Measurements from ENCODE around the gene CDH13.

Gene CDH13

GRCh38 chr16:83273504-83274173 lies 646.9 kb downstream of the CDH13 start:
- in situ Hi-C loops (cut with HindIII; ENCODE audit: low sequenced_read_pairs): no loop called here
- DNase-seq (ENCODE audit: low read depth): no peak
- TF ChIP-seq, protein P1, sequence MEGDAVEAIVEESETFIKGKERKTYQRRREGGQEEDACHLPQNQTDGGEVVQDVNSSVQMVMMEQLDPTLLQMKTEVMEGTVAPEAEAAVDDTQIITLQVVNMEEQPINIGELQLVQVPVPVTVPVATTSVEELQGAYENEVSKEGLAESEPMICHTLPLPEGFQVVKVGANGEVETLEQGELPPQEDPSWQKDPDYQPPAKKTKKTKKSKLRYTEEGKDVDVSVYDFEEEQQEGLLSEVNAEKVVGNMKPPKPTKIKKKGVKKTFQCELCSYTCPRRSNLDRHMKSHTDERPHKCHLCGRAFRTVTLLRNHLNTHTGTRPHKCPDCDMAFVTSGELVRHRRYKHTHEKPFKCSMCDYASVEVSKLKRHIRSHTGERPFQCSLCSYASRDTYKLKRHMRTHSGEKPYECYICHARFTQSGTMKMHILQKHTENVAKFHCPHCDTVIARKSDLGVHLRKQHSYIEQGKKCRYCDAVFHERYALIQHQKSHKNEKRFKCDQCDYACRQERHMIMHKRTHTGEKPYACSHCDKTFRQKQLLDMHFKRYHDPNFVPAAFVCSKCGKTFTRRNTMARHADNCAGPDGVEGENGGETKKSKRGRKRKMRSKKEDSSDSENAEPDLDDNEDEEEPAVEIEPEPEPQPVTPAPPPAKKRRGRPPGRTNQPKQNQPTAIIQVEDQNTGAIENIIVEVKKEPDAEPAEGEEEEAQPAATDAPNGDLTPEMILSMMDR (IDR thresholded peaks at IDR 0.05; ENCODE audit: low read depth, low read length, missing control alignments): no peak
- no peak overlapping the region for H3K4me3 ChIP-seq (ENCODE audit: low read depth, low read length)

DNA sequence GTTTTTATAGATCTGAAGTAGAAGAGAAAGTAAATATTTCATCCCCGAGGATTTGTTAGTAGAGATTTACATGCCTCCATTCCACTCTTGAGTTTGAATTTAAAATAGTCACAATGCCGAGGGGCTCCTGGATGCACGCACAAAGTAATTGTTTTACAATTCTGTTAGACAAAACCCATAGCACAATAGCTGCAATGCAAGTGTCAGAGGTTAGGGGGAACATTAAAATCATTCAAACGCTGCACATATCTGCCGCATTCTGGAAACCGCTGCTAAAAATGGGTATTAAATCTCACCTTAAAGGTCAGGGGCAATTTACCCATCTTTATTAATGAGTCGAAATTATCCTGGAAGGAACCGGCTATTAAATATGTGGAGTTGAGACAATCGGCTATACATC lies 652.5 kb downstream of the CDH13 start:
- no peak overlapping the region for H3K4me3 ChIP-seq (ENCODE audit: low read depth, low read length)
- DNase-seq (ENCODE audit: low read depth): no peak
- TF ChIP-seq, protein P1 (IDR thresholded peaks at IDR 0.05; ENCODE audit: low read depth, low read length, missing control alignments): no peak
- in situ Hi-C loops (cut with HindIII; ENCODE audit: low sequenced_read_pairs): no loop called here

- no peak overlapping the region for H3K4me3 ChIP-seq (ENCODE audit: low read depth, low read length)
- in situ Hi-C loops (cut with HindIII; ENCODE audit: low sequenced_read_pairs): no loop called here
- TF ChIP-seq, protein P1 (IDR thresholded peaks at IDR 0.05; ENCODE audit: low read depth, low read length, missing control alignments): no peak
- DNase-seq (ENCODE audit: low read depth): no peak
Measured at GRCh38 chr16:83285921-83286320, 659.2 kb downstream of the CDH13 start.

- in situ Hi-C loops (cut with HindIII; ENCODE audit: low sequenced_read_pairs): no loop called here
- TF ChIP-seq, protein P1 (IDR thresholded peaks at IDR 0.05; ENCODE audit: low read depth, low read length, missing control alignments): no peak
- no peak overlapping the region for H3K4me3 ChIP-seq (ENCODE audit: low read depth, low read length)
- no peak for DNase-seq (ENCODE audit: low read depth)
Measured at GRCh38 chr16:83296505-83296904, 669.7 kb downstream of the CDH13 start.

- H3K4me3 ChIP-seq (ENCODE audit: low read depth, low read length): no peak overlapping the region
- in situ Hi-C loops (cut with HindIII; ENCODE audit: low sequenced_read_pairs): no loop called here
- no peak for DNase-seq (ENCODE audit: low read depth)
- TF ChIP-seq, protein P1 (IDR thresholded peaks at IDR 0.05; ENCODE audit: low read depth, low read length, missing control alignments): no peak
Measured at GRCh38 chr16:83298541-83298940, 671.8 kb downstream of the CDH13 start.

DNA sequence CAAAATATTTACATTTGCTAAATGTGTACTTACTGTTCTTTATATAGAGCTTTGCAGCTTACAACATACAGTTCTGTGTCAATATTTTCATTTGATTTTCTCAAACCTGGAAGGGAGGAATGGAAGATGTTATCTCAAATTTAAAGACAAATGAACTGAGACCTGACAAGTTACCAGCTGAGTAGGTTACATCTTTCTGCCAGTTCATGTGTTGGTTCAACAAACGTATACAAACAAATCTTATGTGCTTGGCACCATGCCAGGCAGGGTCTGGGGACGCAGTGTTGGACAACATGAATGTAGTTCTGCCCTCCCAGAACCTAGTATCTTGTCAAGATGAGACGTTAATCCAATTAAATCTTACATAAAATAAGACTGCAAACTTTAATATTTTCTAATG lies 673.6 kb downstream of the CDH13 start:
- in situ Hi-C loops (cut with HindIII; ENCODE audit: low sequenced_read_pairs): no loop called here
- TF ChIP-seq, protein P1 (IDR thresholded peaks at IDR 0.05; ENCODE audit: low read depth, low read length, missing control alignments): no peak
- DNase-seq (ENCODE audit: low read depth): no peak
- H3K4me3 ChIP-seq (ENCODE audit: low read depth, low read length): no peak overlapping the region
